Kasumi-1 (cell line): ENCODE measurements around the gene SMARCD1.
"Not testable (repeated sequence)": the region's sequence is repeated elsewhere in the genome, so short reads cannot be mapped to it uniquely, and the experiment has no call there.

Source experiments
- DNase-seq, 2 experiments: peaks; one replicate each; lab custom pipeline; 2025; lab: John Stamatoyannopoulos, UW

The SMARCD1 gene

DNA sequence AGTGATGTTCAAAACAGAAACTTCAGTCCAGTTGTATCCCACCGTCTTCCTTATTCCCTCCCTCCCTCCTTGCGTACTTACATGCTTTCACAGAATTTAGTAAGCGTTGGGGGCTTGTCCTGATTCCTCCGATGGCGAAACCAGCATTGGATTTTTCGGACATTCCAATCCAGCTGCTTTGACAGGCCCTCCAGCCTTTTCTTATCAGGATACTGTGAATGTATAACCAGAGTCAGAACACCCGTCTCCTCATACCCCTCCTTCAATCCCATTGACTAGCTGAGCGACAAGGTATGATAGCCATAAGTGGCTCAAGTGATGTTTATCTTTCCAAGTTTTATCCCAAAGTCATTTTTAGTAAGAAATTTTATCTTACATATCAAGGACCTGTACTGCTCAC, 57.9 kb downstream of the SMARCD1 start:
- no peak for DNase-seq

DNA sequence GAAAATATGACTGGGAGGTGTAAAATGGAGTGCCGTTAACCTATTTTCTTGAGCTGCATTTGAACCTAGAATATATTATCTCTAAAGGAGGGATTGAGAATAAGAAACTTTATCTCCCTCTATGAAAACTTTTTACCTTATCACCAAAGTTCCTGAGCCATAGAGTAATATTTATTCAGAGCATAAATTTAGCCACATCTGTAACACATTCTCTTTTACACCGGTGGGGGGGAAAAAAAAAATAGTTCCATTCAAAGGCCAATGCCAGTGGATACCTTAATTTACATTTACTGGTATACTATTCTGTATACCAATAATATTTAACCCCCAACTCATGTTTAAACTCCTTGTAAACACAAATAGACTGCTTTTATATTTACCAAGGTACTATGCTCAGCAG, 60.3 kb downstream of the SMARCD1 start:
- DNase-seq = no peak

GRCh38 chr12:50147281-50147680, 62.1 kb downstream of the SMARCD1 start:
- DNase-seq = no peak

DNA sequence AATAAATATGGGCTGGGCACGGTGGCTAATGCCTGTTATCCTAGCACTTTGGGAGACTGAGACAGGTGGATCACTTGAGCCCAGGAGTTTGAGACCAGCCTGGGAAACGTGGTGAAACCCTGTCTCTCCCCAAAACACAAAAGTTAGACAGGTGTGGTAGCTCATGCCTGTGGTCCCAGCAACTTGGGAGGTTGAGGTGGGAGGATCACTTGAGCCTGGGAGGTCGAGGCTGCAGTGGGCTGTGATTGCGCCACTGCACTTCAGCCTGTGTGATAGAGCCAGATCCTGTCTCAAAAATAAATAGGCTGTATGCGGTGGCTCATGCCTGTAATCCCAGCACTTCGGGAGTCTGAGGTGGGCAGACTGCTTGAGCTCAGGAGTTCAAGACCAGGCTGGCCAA, 62.9 kb downstream of the SMARCD1 start:
- not testable (repeated sequence) for DNase-seq

GRCh38 chr12:50149311-50149710, 64.2 kb downstream of the SMARCD1 start:
- no peak for DNase-seq
